Testis (tissue), 3 donors: ENCODE data around the gene SNRPA. TPM values are rescaled to one million over a fixed set of nuclear protein-coding genes. Genes with fewer than 3 reads are reported as not detected.
"Not testable (repeated sequence)": the region's sequence is repeated elsewhere in the genome, so short reads cannot be mapped to it uniquely, and the experiment has no call there.

ENCODE experiments used
- DNase-seq: peaks from one replicate; pipeline ENCODE4 v3.0.0-alpha.2; 2019
- H3K27ac ChIP-seq, 2 donors: fragments of 200-600 bp; sonication (generic); one replicate each; pipeline ENCODE4 v1.5.1; 2019
- H3K27me3 ChIP-seq: fragments of 200-600 bp; sonication (generic); one replicate; pipeline ENCODE4 v1.5.1; 2019
- H3K36me3 ChIP-seq: fragments of 200-600 bp; sonication (generic); one replicate; pipeline ENCODE4 v1.5.1; 2017; ENCODE audit warnings: low read depth; ENCODE audit errors: missing control alignments
- H3K4me1 ChIP-seq: fragments of 200-600 bp; sonication (generic); one replicate; pipeline ENCODE4 v1.5.1; 2019
- H3K4me3 ChIP-seq, 2 donors: fragments of 200-600 bp; sonication (generic); one replicate each; pipeline ENCODE4 v1.5.1; 2017 to 2019
- H3K9me3 ChIP-seq: fragments of 200-600 bp; sonication (generic); one replicate; pipeline ENCODE4 v1.5.1; 2017
- CTCF ChIP-seq, 3 experiments: fragments of 450-650 bp in 2 of 3; fragments of 200-600 bp in 1 of 3; sonication (generic) in 1 of 3; IDR thresholded peaks; one replicate each; pipeline ENCODE4 v1.5.1; 2016 to 2019; ENCODE audit warnings: antibody characterized with exemption in 3 of 3, mild to moderate bottlenecking in 2 of 3, moderate library complexity in 1 of 3
- POLR2A ChIP-seq: fragments of 450-650 bp; IDR thresholded peaks from one replicate; pipeline ENCODE4 v1.6.1; 2017; ENCODE audit warnings: antibody characterized with exemption, mild to moderate bottlenecking, moderate library complexity
- WGBS, 2 donors: methylation state at CpG; one replicate each; pipeline ENCODE4 v1.1.5; 2018; 5-methylcytosine and 5-hydroxymethylcytosine counted together
- intact Hi-C: fragments of 100-400 bp; cut with DNase I; formaldehyde crosslinking; loops from one replicate; pipeline ENCODE4 v1.15.1; 2023; ENCODE audit warnings: low total_unique reads
- polyA plus RNA-seq: library from polyadenylated mRNA; stranded (reverse); fragments of 350-450 nt; fragmentation: Illumina TruSeq; extraction: RNeasy Lipid Tissue Mini Kit (QIAGEN cat#74804); gene quantifications from one replicate; pipeline ENCODE4 v1.2.3, GENCODE V29; 2014; ENCODE audit warnings: low read depth, low replicate concordance; ENCODE audit not compliant: insufficient read depth
- small RNA-seq, 2 donors: library from RNA; depleted of rRNA; stranded (forward); fragments of <200 nt; gene quantifications; one replicate each; pipeline ENCODE3, GENCODE V24; 2016
- total RNA-seq, 2 donors: library from RNA; depleted of rRNA; stranded (reverse); fragments of >200 nt; gene quantifications; one replicate each; pipeline ENCODE4 v1.2.3, GENCODE V29; 2016

SNRPA gene
- total and polyA plus RNA-seq, 3 donors from 2014 or later = 67.8 to 91.5 (median 89.8) TPM

GRCh38 chr19:40811478-40812341, 60.7 kb downstream of the SNRPA start:
- TF ChIP-seq CTCF (IDR thresholded peaks at IDR 0.05) = no peak
- no peak for TF ChIP-seq POLR2A
- no peak for DNase-seq
- Histone ChIP-seq H3K9me3 (no peaks in the 10 kb centered on the region), H3K36me3 (no peaks in the 10 kb centered on the region), H3K27me3 (no peaks in the 10 kb centered on the region), H3K27ac (peak overlapping the region; percentile 65 to 75), H3K4me1 (peaks cover 34% of the 10 kb centered on the region), H3K4me3 (peak overlapping the region in 1 of 2 donors; percentile 56)
- 27 to 45% methylated on average over 15 to 35 of the region's 35 CpGs for WGBS, 2 donors
- intact Hi-C loops = no loop called here

DNA sequence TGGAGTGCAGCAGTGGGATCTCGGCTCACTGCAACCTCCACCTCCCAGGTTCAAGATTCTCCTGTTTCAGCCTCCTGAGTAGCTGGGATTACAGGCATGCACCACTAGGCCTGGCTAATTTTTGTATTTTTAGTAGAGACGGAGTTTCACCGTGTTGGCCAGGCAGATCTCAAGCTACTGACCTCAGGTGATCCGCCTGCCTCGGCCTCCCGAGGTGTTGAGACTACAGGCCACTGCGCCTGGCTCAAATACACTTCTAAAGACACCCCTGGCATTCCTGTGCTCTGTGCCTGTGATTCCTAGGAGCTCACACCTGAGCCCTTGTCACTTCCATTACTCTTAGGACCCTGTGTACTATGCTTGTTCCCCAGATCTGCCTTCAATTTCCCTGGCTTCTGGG, 61.6 kb downstream of the SNRPA start:
- H3K27me3 ChIP-seq, H3K9me3 ChIP-seq, intact Hi-C loops, DNase-seq, H3K4me3 ChIP-seq, H3K36me3 ChIP-seq: not testable (repeated sequence)
- WGBS, 2 donors = 47 to 60% methylated on average over 7 of the region's 7 CpGs
- H3K4me1 ChIP-seq = peaks cover 34% of the 10 kb centered on the region
- peak overlapping the region; percentile 33 to 75 for H3K27ac ChIP-seq

DNA sequence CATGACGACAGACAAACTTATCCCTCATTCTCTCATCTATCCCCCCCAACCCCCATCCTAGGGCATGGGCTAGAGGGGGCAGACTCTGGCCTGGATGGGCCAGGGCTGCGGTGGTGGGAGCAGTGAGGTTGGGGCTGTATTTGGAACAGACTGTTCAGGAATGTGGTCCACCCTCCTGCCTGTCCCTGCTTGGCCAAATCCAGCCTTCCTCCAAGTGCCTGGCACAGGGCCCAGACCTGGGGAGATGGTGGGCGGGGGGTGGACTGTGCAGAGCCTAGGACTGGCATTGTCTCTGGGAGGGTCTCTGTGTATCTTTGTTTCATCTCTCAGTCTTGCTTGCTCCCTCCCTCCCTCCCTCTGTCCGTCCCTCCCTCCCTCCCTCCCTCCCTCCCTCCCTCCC, 62.2 kb downstream of the SNRPA start:
- Histone ChIP-seq H3K27me3 (no peaks in the 10 kb centered on the region), H3K4me1 (peaks cover 37% of the 10 kb centered on the region), H3K4me3 (no peak overlapping the region), H3K27ac (peak overlapping the region; percentile 33 to 75), H3K36me3 (no peaks in the 10 kb centered on the region), H3K9me3 (no peaks in the 10 kb centered on the region)
- DNase-seq = peak; percentile 57
- 29 to 32% methylated on average over 4 of the region's 4 CpGs for WGBS, 2 donors
- TF ChIP-seq CTCF (IDR thresholded peaks at IDR 0.05) = no peak
- no peak for TF ChIP-seq POLR2A
- intact Hi-C loops = no loop called here

Small RNA genes within 50 kb of the gene (small RNA-seq; reads per million reads assigned to genes)
- 0 reads per million in 2 donors for gene RNU6-195P

Other genes with a start within 250 kb of the SNRPA start
- gene SHKBP1, start 174.3 kb upstream of the SNRPA start, total RNA-seq = 10 to 100 TPM; 35.6 to 56.3 TPM
- 37.2 TPM for gene SHKBP1, start 174.3 kb upstream of the SNRPA start, polyA plus RNA-seq
- gene LTBP4, start 149.8 kb upstream of the SNRPA start, total RNA-seq = 100 to 1,000 TPM; 309 to 417 TPM
- gene LTBP4, start 149.8 kb upstream of the SNRPA start, polyA plus RNA-seq = 270 TPM
- gene NUMBL, start 60.6 kb upstream of the SNRPA start, total RNA-seq = 10 to 100 TPM; 42.7 to 52.1 TPM
- 19.9 TPM for gene NUMBL, start 60.6 kb upstream of the SNRPA start, polyA plus RNA-seq
- 10 to 100 TPM; 56.6 to 71.7 TPM for gene COQ8B, start 34.3 kb upstream of the SNRPA start, total RNA-seq
- 43.8 TPM for gene COQ8B, start 34.3 kb upstream of the SNRPA start, polyA plus RNA-seq
- gene ITPKC, start 34.1 kb upstream of the SNRPA start, total RNA-seq = 10 to 100 TPM; 19.2 to 20.8 TPM
- gene ITPKC, start 34.1 kb upstream of the SNRPA start, polyA plus RNA-seq = 11.6 TPM
- gene ACTMAP, start 726 bp upstream of the SNRPA start, total RNA-seq = 10 to 100 TPM; 17.7 to 21.5 TPM
- gene ACTMAP, start 726 bp upstream of the SNRPA start, polyA plus RNA-seq = 14.8 TPM
- 1 to 10 TPM; 2.4 to 2.8 TPM for gene MIA, start 24.3 kb downstream of the SNRPA start, total RNA-seq
- 2.9 TPM for gene MIA, start 24.3 kb downstream of the SNRPA start, polyA plus RNA-seq
- 10 to 100 TPM; 44.7 to 49.3 TPM for gene RAB4B, start 27.0 kb downstream of the SNRPA start, total RNA-seq
- gene RAB4B, start 27.0 kb downstream of the SNRPA start, polyA plus RNA-seq = 46.7 TPM
- gene EGLN2, start 48.0 kb downstream of the SNRPA start, total RNA-seq = 100 to 1,000 TPM; 245 to 260 TPM
- 489 TPM for gene EGLN2, start 48.0 kb downstream of the SNRPA start, polyA plus RNA-seq
- not detected for gene CYP2A6, start 99.2 kb downstream of the SNRPA start, total RNA-seq
- gene CYP2A6, start 99.2 kb downstream of the SNRPA start, polyA plus RNA-seq = not detected
- 1 to 10 TPM in 1 of 2 donors, not detected in 1; 1.1 TPM for gene CYP2A7, start 131.0 kb downstream of the SNRPA start, total RNA-seq
- not detected for gene CYP2A7, start 131.0 kb downstream of the SNRPA start, polyA plus RNA-seq
- gene CYP2B6, start 240.1 kb downstream of the SNRPA start, total RNA-seq = under 1 TPM; 0.19 to 0.39 TPM
- not detected for gene CYP2B6, start 240.1 kb downstream of the SNRPA start, polyA plus RNA-seq